Cardiac muscle cell (in vitro differentiated cells and primary cell): ENCODE data around the gene PLB1. TPM values are rescaled to one million over a fixed set of nuclear protein-coding genes. Genes with fewer than 3 reads are reported as not detected.

ENCODE experiments used
- DNase-seq, 2 donors: peaks; one replicate each; pipeline versions ENCODE4 v3.0.0 to v3.0.0-alpha.2; 2010 to 2017; ENCODE audit warnings: low read depth in 1 of 2, low spot score in 1 of 2
- H3K27ac ChIP-seq: fragments of 200-600 bp; sonication (generic); 2 replicates; pipeline ENCODE4 v1.5.1; 2016
- H3K27me3 ChIP-seq: fragments of 200-600 bp; sonication (generic); 2 replicates; pipeline ENCODE4 v1.6.0; 2016; ENCODE audit warnings: control low read depth
- H3K36me3 ChIP-seq: fragments of 200-600 bp; sonication (generic); 2 replicates; pipeline ENCODE4 v1.5.1; 2016; ENCODE audit warnings: control low read depth
- H3K4me1 ChIP-seq: fragments of 200-600 bp; sonication (generic); 2 replicates; pipeline ENCODE4 v1.8.1; 2017; ENCODE audit warnings: low read depth, mild to moderate bottlenecking, mixed run types
- H3K4me3 ChIP-seq: fragments of 200-600 bp; sonication (generic); 2 replicates; pipeline ENCODE4 v1.5.1; 2016; ENCODE audit warnings: mild to moderate bottlenecking
- H3K9me3 ChIP-seq: fragments of 200-600 bp; sonication (generic); 2 replicates; pipeline ENCODE4 v1.5.1; 2017; ENCODE audit warnings: low read depth, mild to moderate bottlenecking, control low read depth
- CTCF ChIP-seq: IDR thresholded peaks from 2 replicates; pipeline ENCODE4 v1.5.1; 2012; ENCODE audit warnings: low read depth, mild to moderate bottlenecking, low read length
- polyA plus RNA-seq: library from polyadenylated mRNA; unstranded; fragments of >200 nt; fragmentation: Nextera tagmentation; extraction: Ambion mirVana; gene quantifications from 2 replicates; pipeline ENCODE4 v1.2.1, GENCODE V29; 2016
- total RNA-seq: library from RNA; depleted of rRNA; stranded (reverse); fragments of >200 nt; gene quantifications from 2 replicates; pipeline ENCODE4 v1.2.3, GENCODE V29; 2016

Gene PLB1
- total and polyA plus RNA-seq, 2 experiments from 2014 or later = 1.1 to 1.2 TPM

- peak; percentile 98 for TF ChIP-seq CTCF
- no peaks in the 10 kb centered on the region for H3K4me1 ChIP-seq
- no peaks in the 10 kb centered on the region for H3K27me3 ChIP-seq
- peak; percentile 57 to 80 for DNase-seq
- no peak overlapping the region for H3K27ac ChIP-seq
- H3K4me3 ChIP-seq = no peak overlapping the region
- H3K9me3 ChIP-seq = no peaks in the 10 kb centered on the region
- no peaks in the 10 kb centered on the region for H3K36me3 ChIP-seq
These were observed 43.3 kb upstream of the PLB1 start for GRCh38 chr2:28452534-28453081.

GRCh38 chr2:28453396-28453795, 42.5 kb upstream of the PLB1 start:
- no peak for DNase-seq
- Histone ChIP-seq H3K27ac (no peak overlapping the region), H3K27me3 (no peaks in the 10 kb centered on the region), H3K9me3 (no peaks in the 10 kb centered on the region), H3K36me3 (no peaks in the 10 kb centered on the region), H3K4me3 (no peak overlapping the region), H3K4me1 (no peaks in the 10 kb centered on the region)
- TF ChIP-seq CTCF = no peak

GRCh38 chr2:28454016-28454930, 41.6 kb upstream of the PLB1 start:
- no peak for DNase-seq
- Histone ChIP-seq H3K27ac (no peak overlapping the region), H3K36me3 (no peaks in the 10 kb centered on the region), H3K4me3 (no peak overlapping the region), H3K9me3 (no peaks in the 10 kb centered on the region), H3K4me1 (no peaks in the 10 kb centered on the region), H3K27me3 (no peaks in the 10 kb centered on the region)
- TF ChIP-seq CTCF = no peak

GRCh38 chr2:28457237-28457636, 38.6 kb upstream of the PLB1 start:
- Histone ChIP-seq H3K27me3 (no peaks in the 10 kb centered on the region), H3K27ac (no peak overlapping the region), H3K4me3 (no peak overlapping the region), H3K4me1 (no peaks in the 10 kb centered on the region), H3K9me3 (no peaks in the 10 kb centered on the region), H3K36me3 (no peaks in the 10 kb centered on the region)
- no peak for TF ChIP-seq CTCF
- DNase-seq = no peak

GRCh38 chr2:28461056-28461455, 34.8 kb upstream of the PLB1 start:
- no peak for TF ChIP-seq CTCF
- no peaks in the 10 kb centered on the region for H3K27me3 ChIP-seq
- no peak for DNase-seq
- peaks cover 6% of the 10 kb centered on the region for H3K4me1 ChIP-seq
- no peak overlapping the region for H3K4me3 ChIP-seq
- H3K27ac ChIP-seq = no peak overlapping the region
- no peaks in the 10 kb centered on the region for H3K36me3 ChIP-seq
- H3K9me3 ChIP-seq = no peaks in the 10 kb centered on the region
